ENCODE results near the gene ITPRIPL1.

ITPRIPL1 gene

GRCh38 chr2:96324721-96325040 is 436 bp upstream of the ITPRIPL1 start:
- DNase-seq: no peak

GRCh38 chr2:96325884-96326255 is 753 bp downstream of the ITPRIPL1 start:
- DNase-seq: no peak

GRCh38 chr2:96326564-96326963 is 1.4 kb downstream of the ITPRIPL1 start:
- no peak for DNase-seq

GRCh38 chr2:96326990-96327820 is 2.1 kb downstream of the ITPRIPL1 start:
- DNase-seq: no peak

GRCh38 chr2:96329456-96329855 is 4.3 kb downstream of the ITPRIPL1 start:
- DNase-seq: no peak

GRCh38 chr2:96329874-96330273 is 4.8 kb downstream of the ITPRIPL1 start:
- no peak for DNase-seq

- DNase-seq: no peak
These were observed 5.3 kb downstream of the ITPRIPL1 start for GRCh38 chr2:96330407-96330806.

GRCh38 chr2:96333708-96334107 is 8.6 kb downstream of the ITPRIPL1 start:
- DNase-seq: no peak

GRCh38 chr2:96336104-96336775 is 11.1 kb downstream of the ITPRIPL1 start:
- no peak for DNase-seq

GRCh38 chr2:96336873-96337272 is 11.8 kb downstream of the ITPRIPL1 start:
- DNase-seq: no peak

- DNase-seq: no peak
These were observed 15.6 kb downstream of the ITPRIPL1 start for GRCh38 chr2:96340493-96341414.

- no peak for DNase-seq
These were observed 16.5 kb downstream of the ITPRIPL1 start for GRCh38 chr2:96341641-96342040.

- DNase-seq: no peak
These were observed 17.0 kb downstream of the ITPRIPL1 start for GRCh38 chr2:96342085-96342484.

GRCh38 chr2:96344011-96344410 is 18.9 kb downstream of the ITPRIPL1 start:
- DNase-seq: no peak

- no peak for DNase-seq
These were observed 20.3 kb downstream of the ITPRIPL1 start for GRCh38 chr2:96345438-96345837.

GRCh38 chr2:96345868-96346462 is 20.8 kb downstream of the ITPRIPL1 start:
- DNase-seq: no peak

- DNase-seq: no peak
These were observed 22.3 kb downstream of the ITPRIPL1 start for GRCh38 chr2:96347395-96347794.

GRCh38 chr2:96353032-96353561 is 28.0 kb downstream of the ITPRIPL1 start:
- peak; percentile 81 for DNase-seq

- DNase-seq: no peak
These were observed 28.5 kb downstream of the ITPRIPL1 start for GRCh38 chr2:96353606-96354101.

- no peak for DNase-seq
These were observed 29.4 kb downstream of the ITPRIPL1 start for GRCh38 chr2:96354492-96354891.

GRCh38 chr2:96356889-96357288 is 31.8 kb downstream of the ITPRIPL1 start:
- DNase-seq: no peak

GRCh38 chr2:96359310-96359709 is 34.2 kb downstream of the ITPRIPL1 start:
- DNase-seq: no peak

GRCh38 chr2:96359866-96360265 is 34.7 kb downstream of the ITPRIPL1 start:
- no peak for DNase-seq

All from SHP77 treated with DMSO at 0.1 percent for 48 hours (cell line).